H9 (cell line): ENCODE data around the gene R3HDM2. TPM values are rescaled to one million over a fixed set of nuclear protein-coding genes. Genes with fewer than 3 reads are reported as not detected.

Experiments
- DNase-seq: peaks from one replicate; pipeline ENCODE4 v3.0.0-alpha.2; 2017
- H2AFZ ChIP-seq: one replicate; pipeline ENCODE4 v1.6.1; 2013; ENCODE audit warnings: mild to moderate bottlenecking, low read length, control low read depth, moderate library complexity
- H2AK5ac ChIP-seq: 2 replicates; pipeline ENCODE4 v1.6.1; 2013; ENCODE audit warnings: low read length, control low read depth, mixed read lengths; ENCODE audit not compliant: insufficient read length
- H2BK120ac ChIP-seq: one replicate; pipeline ENCODE4 v1.6.1; 2013; ENCODE audit warnings: low read depth, mild to moderate bottlenecking, low read length, control low read depth, inconsistent platforms; ENCODE audit not compliant: poor library complexity, severe bottlenecking
- H2BK12ac ChIP-seq: 2 replicates; pipeline ENCODE4 v1.6.1; 2013; ENCODE audit warnings: low read length, control low read depth, mixed read lengths, low read depth; ENCODE audit not compliant: insufficient read length
- H2BK15ac ChIP-seq: 2 replicates; pipeline ENCODE4 v1.6.1; 2013; ENCODE audit warnings: low read depth, low read length, control low read depth
- H2BK20ac ChIP-seq: one replicate; pipeline ENCODE4 v1.6.1; 2013; ENCODE audit warnings: low read depth, mild to moderate bottlenecking, low read length, control low read depth, inconsistent platforms; ENCODE audit not compliant: poor library complexity, severe bottlenecking
- H2BK5ac ChIP-seq: 2 replicates; pipeline ENCODE4 v1.6.1; 2013; ENCODE audit warnings: low read length, control low read depth, mixed read lengths; ENCODE audit not compliant: insufficient read length
- H3K14ac ChIP-seq: 2 replicates; pipeline ENCODE4 v1.6.1; 2013; ENCODE audit warnings: low read length, control low read depth; ENCODE audit not compliant: insufficient read depth
- H3K18ac ChIP-seq: 2 replicates; pipeline ENCODE4 v1.6.1; 2013; ENCODE audit warnings: low read depth, mild to moderate bottlenecking, mixed read lengths, low read length, control low read depth; ENCODE audit not compliant: insufficient read length
- H3K23ac ChIP-seq: 2 replicates; pipeline ENCODE4 v1.6.1; 2013; ENCODE audit warnings: low read length, control low read depth, mixed read lengths, low read depth; ENCODE audit not compliant: insufficient read length
- H3K23me2 ChIP-seq: 2 replicates; pipeline ENCODE4 v1.6.1; 2013; ENCODE audit warnings: low read depth, mild to moderate bottlenecking, mixed read lengths, low read length, control low read depth; ENCODE audit not compliant: insufficient read length, poor library complexity, severe bottlenecking
- H3K27ac ChIP-seq: 2 replicates; pipeline ENCODE4 v1.5.1; 2013; ENCODE audit warnings: low read length, control low read depth, mixed read lengths, low read depth; ENCODE audit not compliant: insufficient read length
- H3K27me3 ChIP-seq: 2 replicates; pipeline ENCODE4 v1.6.1; 2013; ENCODE audit warnings: low read length, control low read depth, inconsistent platforms; ENCODE audit not compliant: insufficient read depth
- H3K4ac ChIP-seq: 2 replicates; pipeline ENCODE4 v1.6.1; 2013; ENCODE audit warnings: low read depth, mild to moderate bottlenecking, control low read depth, inconsistent platforms, low read length, moderate library complexity
- H3K4me1 ChIP-seq: 2 replicates; pipeline ENCODE4 v1.6.1; 2013; ENCODE audit warnings: low read length, control low read depth, inconsistent platforms; ENCODE audit not compliant: insufficient read depth
- H3K4me2 ChIP-seq: 2 replicates; pipeline ENCODE4 v1.6.1; 2013; ENCODE audit warnings: low read length, control low read depth, mixed read lengths; ENCODE audit not compliant: insufficient read length, insufficient read depth
- H3K56ac ChIP-seq: 2 replicates; pipeline ENCODE4 v1.6.1; 2013; ENCODE audit warnings: low read depth, mild to moderate bottlenecking, mixed read lengths, low read length, control low read depth; ENCODE audit not compliant: insufficient read length
- H3K79me1 ChIP-seq: 2 replicates; pipeline ENCODE4 v1.6.1; 2013; ENCODE audit warnings: low read depth, mild to moderate bottlenecking, moderate library complexity, low read length, control low read depth, inconsistent platforms; ENCODE audit not compliant: insufficient read depth, poor library complexity, severe bottlenecking
- H3K79me2 ChIP-seq: 2 replicates; pipeline ENCODE4 v1.6.1; 2013; ENCODE audit warnings: low read length, control low read depth, inconsistent platforms; ENCODE audit not compliant: insufficient read depth
- H3K9ac ChIP-seq: 2 replicates; pipeline ENCODE4 v1.6.1; 2013; ENCODE audit warnings: low read length, control low read depth, mixed read lengths; ENCODE audit not compliant: insufficient read length; ENCODE audit errors: extremely low read depth
- H3K9me3 ChIP-seq: one replicate; pipeline ENCODE4 v1.6.1; 2013; ENCODE audit warnings: low read depth, low read length, inconsistent platforms; ENCODE audit not compliant: control insufficient read depth
- H3T11ph ChIP-seq: one replicate; pipeline ENCODE4 v1.6.1; 2013; ENCODE audit warnings: mild to moderate bottlenecking, low read length, control low read depth, inconsistent platforms
- H4K20me1 ChIP-seq: one replicate; pipeline ENCODE4 v1.6.1; 2013; ENCODE audit not compliant: control insufficient read depth, insufficient read length, insufficient read depth
- H4K5ac ChIP-seq: 2 replicates; pipeline ENCODE4 v1.6.1; 2013; ENCODE audit warnings: low read depth, mild to moderate bottlenecking, mixed read lengths, low read length, control low read depth; ENCODE audit not compliant: insufficient read length
- H4K8ac ChIP-seq: replicated peaks from 2 replicates; pipeline ENCODE4 v1.6.1; 2013; ENCODE audit warnings: low read length, control low read depth, mixed read lengths, low read depth; ENCODE audit not compliant: insufficient read length
- H4K91ac ChIP-seq: 2 replicates; pipeline ENCODE4 v1.6.1; 2013; ENCODE audit warnings: low read depth, mild to moderate bottlenecking, moderate library complexity, mixed read lengths, low read length, control low read depth; ENCODE audit not compliant: insufficient read length
- H3K27ac Mint-ChIP-seq, 3 experiments: 2 replicates in 2 of 3; 3 replicates in 1 of 3; pipeline ENCODE4 v1.8.0; 2020 to 2021; ENCODE audit warnings: mixed read lengths in 3 of 3, mild to moderate bottlenecking in 1 of 3, moderate library complexity in 1 of 3
- H3K27me3 Mint-ChIP-seq: 2 replicates; pipeline ENCODE4 v1.8.0; 2021; ENCODE audit warnings: low read depth, mild to moderate bottlenecking, moderate library complexity, mixed read lengths
- H3K36me3 Mint-ChIP-seq, 3 experiments: 2 replicates in 2 of 3; 3 replicates in 1 of 3; pipeline ENCODE4 v1.8.0; 2020 to 2021; ENCODE audit warnings: low read depth in 3 of 3, mixed read lengths in 3 of 3; ENCODE audit not compliant: insufficient read depth in 1 of 3
- H3K4me1 Mint-ChIP-seq, 2 experiments: 2 replicates each; pipeline ENCODE4 v1.8.0; 2020; ENCODE audit warnings: mixed read lengths in 2 of 2
- H3K4me3 Mint-ChIP-seq, 2 experiments: 2 replicates in 1 of 2; 3 replicates in 1 of 2; pipeline ENCODE4 v1.8.0; 2020 to 2021; ENCODE audit warnings: mild to moderate bottlenecking in 2 of 2, mixed read lengths in 2 of 2, moderate library complexity in 1 of 2
- H3K9me3 Mint-ChIP-seq, 2 experiments: 2 replicates in 1 of 2; 3 replicates in 1 of 2; pipeline ENCODE4 v1.8.0; 2020; ENCODE audit warnings: mild to moderate bottlenecking in 2 of 2, mixed read lengths in 2 of 2, moderate library complexity in 1 of 2
- CTCF ChIP-seq: fragments of 200-600 bp; sonication (generic); conservative IDR thresholded peaks from 3 replicates; pipeline ENCODE4 v1.8.0; 2021; ENCODE audit warnings: antibody characterized with exemption, mild to moderate bottlenecking
- WGBS: extraction: QIAGEN DNeasy Blood & Tissue Kit; methylation state at CpG from one replicate; pipeline ENCODE4 v1.1.7; 2013; ENCODE audit warnings: missing lambda C conversion rate, low lambda C conversion rate, mixed read lengths; ENCODE audit not compliant: insufficient read length; ENCODE audit errors: extremely low coverage; 5-methylcytosine and 5-hydroxymethylcytosine counted together
- total RNA-seq: library from RNA; stranded (reverse); gene quantifications from 2 replicates; pipeline ENCODE4 v1.2.1, GENCODE V29; 2021

Gene R3HDM2
- total RNA-seq, 1 experiment from 2014 or later, result 43.9 TPM

- Histone ChIP-seq H2AK5ac (no peak overlapping the region), H3K4ac (no peak overlapping the region)
- H3K4me3 Mint-ChIP-seq, result peak overlapping the region in 1 of 2 experiments; percentile 80; a peak in 3 of 5 replicates
Measured at GRCh38 chr12:57474430-57474829, 43.6 kb upstream of the R3HDM2 start.

More at GRCh38 chr12:57474430-57474829, 43.6 kb upstream of the R3HDM2 start:
- Histone ChIP-seq H2BK5ac (no peak overlapping the region), H3T11ph (no peak overlapping the region), H3K14ac (no peak overlapping the region), H3K27me3 (peaks cover 37% of the 10 kb centered on the region), H4K20me1 (peaks cover 3% of the 10 kb centered on the region), H2AFZ (no peak overlapping the region), H2BK12ac (no peak overlapping the region), H3K9ac (no peak overlapping the region), H3K56ac (no peak overlapping the region), H3K79me1 (no peaks in the 10 kb centered on the region), H3K23ac (no peak overlapping the region), H3K9me3 (no peaks in the 10 kb centered on the region), H2BK120ac (no peak overlapping the region), H3K4me1 (no peaks in the 10 kb centered on the region; the same call in 1 of the 2 replicates), H4K8ac (no peak overlapping the region), H4K91ac (no peak overlapping the region), H2BK15ac (no peak overlapping the region), H2BK20ac (no peak overlapping the region), H3K4me2 (no peak overlapping the region), H3K79me2 (no peaks in the 10 kb centered on the region), H3K23me2 (peaks cover 15% of the 10 kb centered on the region), H3K27ac (no peak overlapping the region), H4K5ac (no peak overlapping the region), H3K18ac (no peak overlapping the region)
- Mint-ChIP-seq H3K4me1 (peaks cover 21 to 22% of the 10 kb centered on the region in 2 experiments), H3K9me3 (no peaks in the 10 kb centered on the region), H3K36me3 (no peaks in the 10 kb centered on the region; a peak in 2 of 7 replicates), H3K27ac (no peak overlapping the region), H3K27me3 (peaks cover 78% of the 10 kb centered on the region)
- WGBS, result no CpG with 5 or more reads among the region's 8 CpGs
- DNase-seq, result no peak
- TF ChIP-seq CTCF, result no peak
